Bronchial epithelial cell (primary cell): ENCODE results near the gene DNTT. TPM values are rescaled to one million over a fixed set of nuclear protein-coding genes. Genes with fewer than 3 reads are reported as not detected.

Source experiments
- DNase-seq: peaks from one replicate; pipeline ENCODE4 v3.0.0-alpha.2; 2010; ENCODE audit warnings: low read depth
- FAIRE-seq: peaks from 2 replicates; lab custom pipeline; 2011; peaks lifted over from hg19 to GRCh38; lab: Jason Lieb, UNC
- H3K27me3 ChIP-seq: 2 replicates; pipeline ENCODE4 v1.5.1; 2011; ENCODE audit warnings: low read length; ENCODE audit not compliant: control insufficient read depth, insufficient read depth
- H3K36me3 ChIP-seq: 2 replicates; pipeline ENCODE4 v1.5.1; 2011; ENCODE audit warnings: low read length; ENCODE audit not compliant: control insufficient read depth, insufficient read depth
- H3K4me3 ChIP-seq: 2 replicates; pipeline ENCODE4 v1.5.1; 2011; ENCODE audit warnings: mild to moderate bottlenecking, low read depth, low read length, control low read depth
- CTCF ChIP-seq: IDR thresholded peaks from 2 replicates; pipeline ENCODE4 v1.5.1; 2011; ENCODE audit warnings: mild to moderate bottlenecking, moderate library complexity, low read length, control low read depth, inconsistent platforms; ENCODE audit not compliant: insufficient read depth, severe bottlenecking
- total RNA-seq: library from RNA; depleted of rRNA; stranded (reverse); fragments of >200 nt; gene quantifications from 2 replicates; pipeline ENCODE4 v1.2.1, GENCODE V29; 2014

The DNTT gene
- total RNA-seq, 1 donor from 2014 or later: not detected

GRCh38 chr10:96267234-96267705, 37.0 kb upstream of the DNTT start:
- Histone ChIP-seq H3K4me3 (no peak overlapping the region), H3K27me3 (no peaks in the 10 kb centered on the region), H3K36me3 (no peaks in the 10 kb centered on the region)
- no peak for TF ChIP-seq CTCF
- FAIRE-seq (peak; percentile 94), DNase-seq (peak; percentile 90)

- FAIRE-seq: no peak
- TF ChIP-seq CTCF: no peak
- no peak overlapping the region for H3K4me3 ChIP-seq
These were observed 35.8 kb upstream of the DNTT start for GRCh38 chr10:96268341-96268909.

GRCh38 chr10:96269438-96270300, 34.6 kb upstream of the DNTT start:
- TF ChIP-seq CTCF: no peak
- peak overlapping the region; percentile 11 for H3K4me3 ChIP-seq
- no peaks in the 10 kb centered on the region for H3K27me3 ChIP-seq
- DNase-seq: no peak
- no peak for FAIRE-seq
- no peaks in the 10 kb centered on the region for H3K36me3 ChIP-seq

More at GRCh38 chr10:96268341-96268909, 35.8 kb upstream of the DNTT start:
- Histone ChIP-seq H3K27me3 (no peaks in the 10 kb centered on the region), H3K36me3 (no peaks in the 10 kb centered on the region)
- no peak for DNase-seq

GRCh38 chr10:96270571-96270970, 33.7 kb upstream of the DNTT start:
- Histone ChIP-seq H3K36me3 (no peaks in the 10 kb centered on the region), H3K4me3 (peak overlapping the region; percentile 57), H3K27me3 (no peaks in the 10 kb centered on the region)
- FAIRE-seq: no peak
- TF ChIP-seq CTCF: no peak
- no peak for DNase-seq

- Histone ChIP-seq H3K4me3 (peak within 1 kb of the TSS; percentile 57), H3K36me3 (no peaks in the 10 kb centered on the region)
- FAIRE-seq: peak; percentile 52
These were observed 33.0 kb upstream of the DNTT start, which contains the start of gene BLNK for GRCh38 chr10:96271016-96271815. TSS of gene BLNK (minus strand) at chr10:96271569. CDS start at chr10:96271398, 171 bp downstream.

More at GRCh38 chr10:96271016-96271815, 33.0 kb upstream of the DNTT start, which contains the start of gene BLNK:
- DNase-seq: peak; percentile 93
- H3K27me3 ChIP-seq: no peaks in the 10 kb centered on the region
- TF ChIP-seq CTCF: no peak
